HCT116 (cell line): ENCODE results near the gene NSG1. TPM values are rescaled to one million over a fixed set of nuclear protein-coding genes. Genes with fewer than 3 reads are reported as not detected.

Source experiments
- ATAC-seq: fragments of 200-7000 bp; cut with Tn5 transposase; 2 replicates; pipeline ENCODE4 v1.9.1; 2020; ENCODE audit warnings: mild to moderate bottlenecking, moderate library complexity
- BruUV-seq: library from RNA; stranded (reverse); fragments of 400-500 nt; replicated peaks from 2 replicates; lab custom pipeline; 2021; lab: Mats Ljungman, UMichigan
- CTCF ChIA-PET: fragments of 300-600 bp; sonication (Branson Sonifier 250); formaldehyde crosslinking; loops from one replicate; lab custom pipeline; 2021; ENCODE audit warnings: antibody characterized with exemption; lab: Charles Lee
- POLR2A ChIA-PET: fragments of 300-600, 350-600 bp; sonication (Branson Sonifier 250); formaldehyde crosslinking; loops from one replicate; lab custom pipeline; 2021; ENCODE audit warnings: antibody characterized with exemption; lab: Charles Lee
- RAD21 ChIA-PET, 2 experiments: fragments of 300-600 bp; sonication (Branson Sonifier 250); formaldehyde crosslinking; loops; one replicate each; lab custom pipeline; 2023; ENCODE audit warnings: low total read pairs in 2 of 2; ENCODE audit not compliant: uncharacterized antibody in 2 of 2, unreplicated experiment in 2 of 2, low non-redundant PET in 1 of 2; lab: Charles Lee
- DNase-seq: peaks from one replicate; pipeline ENCODE4 v3.0.0-alpha.2; 2010; ENCODE audit warnings: low read depth, low spot score
- H2AFZ ChIP-seq: fragments of 200-600 bp; shearing (Covaris generic), sonication (generic); 2 replicates; pipeline ENCODE4 v1.6.1; 2017; ENCODE audit warnings: low read depth, mixed run types, mixed read lengths, antibody characterized with exemption, low read length; ENCODE audit not compliant: poor library complexity, severe bottlenecking
- H3K27ac ChIP-seq: 2 replicates; pipeline ENCODE4 v1.5.1; 2012; ENCODE audit warnings: low read depth, low read length
- H3K27me3 ChIP-seq: fragments of 200-600 bp; sonication (generic); 2 replicates; pipeline ENCODE4 v1.6.1; 2016; ENCODE audit warnings: mixed run types, low read length, mixed read lengths; ENCODE audit not compliant: insufficient read depth
- H3K36me3 ChIP-seq, 2 experiments: fragments of 200-500 bp in 1 of 2; fragments of 200-600 bp in 1 of 2; sonication (Bioruptor generic) in 1 of 2; sonication (generic) in 1 of 2; 2 replicates each; pipeline versions ENCODE4 v1.5.1 to v1.6.1; 2014 to 2016; ENCODE audit warnings: low read length in 2 of 2, inconsistent platforms in 1 of 2, mixed read lengths in 1 of 2, mixed run types in 1 of 2; ENCODE audit not compliant: insufficient read depth in 2 of 2, control insufficient read depth in 1 of 2
- H3K4me1 ChIP-seq, 2 experiments: fragments of 200-600 bp in 1 of 2; sonication (generic) in 1 of 2; 2 replicates each; pipeline versions ENCODE4 v1.5.1 to v1.6.1; 2012 to 2017; ENCODE audit warnings: low read length in 2 of 2, inconsistent platforms in 1 of 2, mild to moderate bottlenecking in 1 of 2, mixed read lengths in 1 of 2, mixed run types in 1 of 2, moderate library complexity in 1 of 2; ENCODE audit not compliant: insufficient read depth in 2 of 2, control insufficient read depth in 1 of 2
- H3K4me2 ChIP-seq: fragments of 200-600 bp; sonication (generic); 2 replicates; pipeline ENCODE4 v1.6.1; 2017; ENCODE audit warnings: mixed run types, low read length, mixed read lengths
- H3K4me3 ChIP-seq, 2 experiments: fragments of 200-600 bp in 1 of 2; sonication (generic) in 1 of 2; replicated peaks in 1 of 2; 2 replicates each; pipeline ENCODE4 v1.5.1; 2011 to 2016; ENCODE audit warnings: low read length in 2 of 2, control low read depth in 1 of 2, low read depth in 1 of 2, mild to moderate bottlenecking in 1 of 2, mixed read lengths in 1 of 2, mixed run types in 1 of 2
- H3K79me2 ChIP-seq: fragments of 200-600 bp; sonication (generic); 2 replicates; pipeline ENCODE4 v1.6.1; 2017; ENCODE audit warnings: mild to moderate bottlenecking, mixed run types, low read length, moderate library complexity, mixed read lengths; ENCODE audit not compliant: insufficient read depth
- H3K9ac ChIP-seq: fragments of 200-600 bp; sonication (generic); 2 replicates; pipeline ENCODE4 v1.6.1; 2016; ENCODE audit warnings: low read length, mixed read lengths
- H3K9me2 ChIP-seq: fragments of 200-600 bp; sonication (generic), shearing (Covaris generic); 2 replicates; pipeline ENCODE4 v1.6.1; 2017; ENCODE audit warnings: mixed run types, mild to moderate bottlenecking, moderate library complexity; ENCODE audit not compliant: insufficient read depth
- H3K9me3 ChIP-seq, 2 experiments: fragments of 200-500 bp in 1 of 2; fragments of 200-600 bp in 1 of 2; sonication (Bioruptor generic) in 1 of 2; sonication (generic) in 1 of 2; 2 replicates each; pipeline ENCODE4 v1.6.1; 2014 to 2017; ENCODE audit warnings: low read length in 2 of 2, mixed read lengths in 2 of 2, inconsistent platforms in 1 of 2, low read depth in 1 of 2, mild to moderate bottlenecking in 1 of 2, mixed run types in 1 of 2, moderate library complexity in 1 of 2; ENCODE audit not compliant: control insufficient read depth in 1 of 2, insufficient read depth in 1 of 2
- H4K20me1 ChIP-seq: fragments of 200-600 bp; sonication (generic), shearing (Covaris generic); 2 replicates; pipeline ENCODE4 v1.6.1; 2017; ENCODE audit warnings: mixed run types, mild to moderate bottlenecking, moderate library complexity; ENCODE audit not compliant: insufficient read depth
- ELF1 ChIP-seq: IDR thresholded peaks from 2 replicates; pipeline ENCODE4 v1.6.1; 2012; ENCODE audit warnings: low read depth, borderline replicate concordance
- EZH2 ChIP-seq: fragments of 200-600 bp; sonication (generic); IDR thresholded peaks from 2 replicates; pipeline ENCODE4 v1.6.1; 2017; ENCODE audit warnings: antibody characterized with exemption, mixed run types
- JUND ChIP-seq: IDR thresholded peaks from 2 replicates; pipeline ENCODE4 v1.6.1; 2012
- POLR2A ChIP-seq: IDR thresholded peaks from 2 replicates; pipeline ENCODE4 v1.7.0; 2011; ENCODE audit warnings: borderline replicate concordance; ENCODE audit not compliant: insufficient read depth, insufficient read length; ENCODE audit errors: extremely low read depth
- SP1 ChIP-seq: IDR thresholded peaks from 2 replicates; pipeline ENCODE4 v1.6.1; 2012; ENCODE audit warnings: low read depth
- intact Hi-C: fragments of 100-400 bp; cut with micrococcal nuclease; formaldehyde crosslinking; loops from 2 replicates; pipeline ENCODE4 v1.10.0; 2022
- total RNA-seq: library from RNA; stranded (reverse); gene quantifications from one replicate; pipeline ENCODE4 v1.2.1, GENCODE V29; 2021; ENCODE audit not compliant: unreplicated experiment
- TF ChIP-seq, protein P1 (sequence below): IDR thresholded peaks from 2 replicates; pipeline ENCODE4 v1.6.1; 2012; ENCODE audit warnings: low read depth

Gene NSG1
- total RNA-seq, 1 experiment from 2014 or later, result 0.12 TPM

DNA sequence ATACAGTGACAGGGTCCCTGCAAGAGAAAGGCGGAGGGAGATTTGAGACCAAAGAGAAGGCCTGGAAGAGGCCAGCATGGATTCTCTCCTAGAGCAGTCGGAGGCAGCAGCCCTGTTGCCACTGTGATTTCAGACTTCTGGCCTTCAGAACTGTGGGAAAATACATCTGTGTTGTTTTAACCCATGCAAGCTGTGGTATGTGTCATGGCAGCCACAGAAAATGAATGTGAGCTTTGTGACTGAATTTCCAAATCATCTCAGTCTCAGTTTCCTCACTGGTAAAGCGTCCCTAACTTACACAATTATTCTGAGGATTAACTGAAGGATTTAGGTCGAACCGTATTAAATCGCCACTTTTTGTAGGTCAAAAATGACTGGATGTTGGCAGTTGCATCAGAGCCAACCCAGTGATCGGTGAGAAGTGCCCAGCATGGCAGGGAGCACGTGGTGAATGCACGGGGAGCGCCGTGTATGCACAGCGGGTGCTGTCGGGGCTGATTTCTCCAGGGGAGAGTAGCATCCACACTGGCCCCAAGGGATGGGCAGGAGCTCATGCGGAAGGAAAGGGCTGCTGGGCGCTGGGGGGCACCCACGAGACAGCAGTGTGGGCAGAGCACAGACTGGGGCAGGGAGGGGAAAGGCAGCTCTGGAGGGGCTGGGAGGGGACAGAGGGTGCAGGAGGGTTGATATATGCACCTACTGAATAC, 23.8 kb upstream of the NSG1 start (continued):
- TF ChIP-seq, protein P1, sequence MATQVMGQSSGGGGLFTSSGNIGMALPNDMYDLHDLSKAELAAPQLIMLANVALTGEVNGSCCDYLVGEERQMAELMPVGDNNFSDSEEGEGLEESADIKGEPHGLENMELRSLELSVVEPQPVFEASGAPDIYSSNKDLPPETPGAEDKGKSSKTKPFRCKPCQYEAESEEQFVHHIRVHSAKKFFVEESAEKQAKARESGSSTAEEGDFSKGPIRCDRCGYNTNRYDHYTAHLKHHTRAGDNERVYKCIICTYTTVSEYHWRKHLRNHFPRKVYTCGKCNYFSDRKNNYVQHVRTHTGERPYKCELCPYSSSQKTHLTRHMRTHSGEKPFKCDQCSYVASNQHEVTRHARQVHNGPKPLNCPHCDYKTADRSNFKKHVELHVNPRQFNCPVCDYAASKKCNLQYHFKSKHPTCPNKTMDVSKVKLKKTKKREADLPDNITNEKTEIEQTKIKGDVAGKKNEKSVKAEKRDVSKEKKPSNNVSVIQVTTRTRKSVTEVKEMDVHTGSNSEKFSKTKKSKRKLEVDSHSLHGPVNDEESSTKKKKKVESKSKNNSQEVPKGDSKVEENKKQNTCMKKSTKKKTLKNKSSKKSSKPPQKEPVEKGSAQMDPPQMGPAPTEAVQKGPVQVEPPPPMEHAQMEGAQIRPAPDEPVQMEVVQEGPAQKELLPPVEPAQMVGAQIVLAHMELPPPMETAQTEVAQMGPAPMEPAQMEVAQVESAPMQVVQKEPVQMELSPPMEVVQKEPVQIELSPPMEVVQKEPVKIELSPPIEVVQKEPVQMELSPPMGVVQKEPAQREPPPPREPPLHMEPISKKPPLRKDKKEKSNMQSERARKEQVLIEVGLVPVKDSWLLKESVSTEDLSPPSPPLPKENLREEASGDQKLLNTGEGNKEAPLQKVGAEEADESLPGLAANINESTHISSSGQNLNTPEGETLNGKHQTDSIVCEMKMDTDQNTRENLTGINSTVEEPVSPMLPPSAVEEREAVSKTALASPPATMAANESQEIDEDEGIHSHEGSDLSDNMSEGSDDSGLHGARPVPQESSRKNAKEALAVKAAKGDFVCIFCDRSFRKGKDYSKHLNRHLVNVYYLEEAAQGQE, result no peak

DNA sequence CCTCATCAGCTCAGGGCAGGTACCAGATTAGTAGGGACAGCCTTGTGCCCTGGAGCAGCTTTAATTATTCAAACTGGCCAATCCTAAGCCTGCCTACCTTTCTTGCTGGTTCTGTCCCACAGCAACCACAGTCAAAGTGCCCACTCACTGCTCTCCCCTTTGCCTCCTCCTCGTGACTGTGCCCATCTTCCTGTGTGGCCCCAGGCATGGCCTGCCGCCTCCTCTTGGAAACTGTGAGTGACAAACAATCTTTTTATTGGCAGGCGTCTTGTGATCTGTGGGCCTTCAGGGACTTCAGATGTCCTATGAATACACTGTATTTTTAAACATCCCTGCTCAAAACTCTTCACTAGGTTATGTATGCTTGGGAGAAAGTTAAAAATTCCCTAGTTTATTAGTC, 22.8 kb upstream of the NSG1 start:
- H3K27me3 ChIP-seq, result no peaks in the 10 kb centered on the region
- no peaks in the 10 kb centered on the region for H4K20me1 ChIP-seq
- CTCF ChIA-PET, result no interaction called here
- H3K79me2 ChIP-seq, result no peaks in the 10 kb centered on the region
- no peak overlapping the region for H3K9ac ChIP-seq
- H3K4me3 ChIP-seq, result no peak overlapping the region
- no peak overlapping the region for H2AFZ ChIP-seq
- RAD21 ChIA-PET, result no interaction called here
- H3K9me3 ChIP-seq, result no peaks in the 10 kb centered on the region
- no peak for ATAC-seq
- no peak for DNase-seq
- H3K9me2 ChIP-seq, result no peaks in the 10 kb centered on the region
- H3K4me1 ChIP-seq, result 0 out of 4 replicates have a peak, but pooled peaks cover 0 to 6% of the 10 kb centered on the region in 2 experiments
- intact Hi-C loops, result no loop called here
- no peaks in the 10 kb centered on the region for H3K36me3 ChIP-seq
- TF ChIP-seq EZH2 (no peak), SP1 (no peak), JUND (no peak), POLR2A (no peak), ELF1 (no peak)
- TF ChIP-seq, all 23 proteins: peak for 0
- BruUV-seq, result no TSS peak
- POLR2A ChIA-PET, result no interaction called here
- Histone ChIP-seq H3K27ac (no peak overlapping the region), H3K4me2 (no peak overlapping the region)
